ENCODE data around the gene TMEM200A. TPM values are rescaled to one million over a fixed set of nuclear protein-coding genes. Genes with fewer than 3 reads are reported as not detected.

TMEM200A gene
- total RNA-seq, 4 donors from 2014 or later, result 0.16 to 0.29 TPM; not detected in 2

GRCh38 chr6:130452336-130452735, 86.5 kb downstream of the TMEM200A start:
- intact Hi-C loops (cut with DNase I; ENCODE audit: low total_unique reads) (no loop called here), in situ Hi-C loops (cut with MboI; ENCODE audit: low sequenced_read_pairs in 4 of 4) (loop anchor here in 1 of 4 donors (25.0 kb wide), 1 partner anchor 90 kb away; the partner anchor contains the start of gene TMEM200A)
- no peak overlapping the region for H3K27ac ChIP-seq
- no peak for DNase-seq
- H3K36me3 ChIP-seq, result no peaks in the 10 kb centered on the region
- no peaks in the 10 kb centered on the region for H3K27me3 ChIP-seq
- no peaks in the 10 kb centered on the region for H3K4me1 ChIP-seq
- no peaks in the 10 kb centered on the region for H3K9me3 ChIP-seq
- no peak for ATAC-seq
- no peak for TF ChIP-seq POLR2A (IDR thresholded peaks at IDR 0.05)
- TF ChIP-seq, protein P1, sequence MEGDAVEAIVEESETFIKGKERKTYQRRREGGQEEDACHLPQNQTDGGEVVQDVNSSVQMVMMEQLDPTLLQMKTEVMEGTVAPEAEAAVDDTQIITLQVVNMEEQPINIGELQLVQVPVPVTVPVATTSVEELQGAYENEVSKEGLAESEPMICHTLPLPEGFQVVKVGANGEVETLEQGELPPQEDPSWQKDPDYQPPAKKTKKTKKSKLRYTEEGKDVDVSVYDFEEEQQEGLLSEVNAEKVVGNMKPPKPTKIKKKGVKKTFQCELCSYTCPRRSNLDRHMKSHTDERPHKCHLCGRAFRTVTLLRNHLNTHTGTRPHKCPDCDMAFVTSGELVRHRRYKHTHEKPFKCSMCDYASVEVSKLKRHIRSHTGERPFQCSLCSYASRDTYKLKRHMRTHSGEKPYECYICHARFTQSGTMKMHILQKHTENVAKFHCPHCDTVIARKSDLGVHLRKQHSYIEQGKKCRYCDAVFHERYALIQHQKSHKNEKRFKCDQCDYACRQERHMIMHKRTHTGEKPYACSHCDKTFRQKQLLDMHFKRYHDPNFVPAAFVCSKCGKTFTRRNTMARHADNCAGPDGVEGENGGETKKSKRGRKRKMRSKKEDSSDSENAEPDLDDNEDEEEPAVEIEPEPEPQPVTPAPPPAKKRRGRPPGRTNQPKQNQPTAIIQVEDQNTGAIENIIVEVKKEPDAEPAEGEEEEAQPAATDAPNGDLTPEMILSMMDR (IDR thresholded peaks at IDR 0.05 in 4 of 5, conservative IDR thresholded peaks at IDR 0.05 in 1 of 5), result no peak
- no peak overlapping the region for H3K4me3 ChIP-seq

DNA sequence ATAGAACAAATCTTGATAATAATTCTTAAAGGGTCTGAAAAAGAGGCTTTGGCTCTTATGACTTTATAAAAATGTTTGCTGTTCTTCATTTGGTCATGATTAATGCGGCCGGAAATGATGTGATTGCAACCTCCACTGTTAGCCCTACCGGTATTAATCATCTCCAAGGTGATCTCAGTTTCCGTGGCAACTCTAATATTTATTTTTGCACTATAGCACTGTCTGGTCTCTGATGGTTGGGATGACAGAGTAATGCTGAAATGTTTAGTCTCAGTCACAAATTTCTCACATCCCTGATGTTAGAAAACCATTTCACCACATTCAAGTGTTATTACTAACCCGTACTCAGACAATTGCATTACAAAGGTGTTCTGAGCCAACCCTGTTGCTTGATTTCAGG, 87.4 kb downstream of the TMEM200A start:
- Histone ChIP-seq H3K9me3 (no peaks in the 10 kb centered on the region), H3K27ac (no peak overlapping the region), H3K27me3 (no peaks in the 10 kb centered on the region), H3K4me3 (no peak overlapping the region), H3K4me1 (no peaks in the 10 kb centered on the region), H3K36me3 (no peaks in the 10 kb centered on the region)
- DNase-seq (no peak), ATAC-seq (no peak)
- intact Hi-C loops (cut with DNase I; ENCODE audit: low total_unique reads), result no loop called here
- TF ChIP-seq, protein P1 (IDR thresholded peaks at IDR 0.05 in 4 of 5, conservative IDR thresholded peaks at IDR 0.05 in 1 of 5), result no peak
- no peak for TF ChIP-seq POLR2A (IDR thresholded peaks at IDR 0.05)
- in situ Hi-C loops (cut with MboI; ENCODE audit: low sequenced_read_pairs in 4 of 4), result loop anchor here in 1 of 4 donors (25.0 kb wide), 1 partner anchor 91 kb away; the partner anchor contains the start of gene TMEM200A

- H3K9me3 ChIP-seq, result no peaks in the 10 kb centered on the region
- DNase-seq (no peak), ATAC-seq (no peak)
- no peaks in the 10 kb centered on the region for H3K27me3 ChIP-seq
- no peak overlapping the region for H3K27ac ChIP-seq
- H3K36me3 ChIP-seq, result no peaks in the 10 kb centered on the region
- H3K4me3 ChIP-seq, result no peak overlapping the region
- intact Hi-C loops (cut with DNase I; ENCODE audit: low total_unique reads), result no loop called here
- no peaks in the 10 kb centered on the region for H3K4me1 ChIP-seq
- TF ChIP-seq POLR2A (IDR thresholded peaks at IDR 0.05), result no peak
- TF ChIP-seq, protein P1 (IDR thresholded peaks at IDR 0.05 in 4 of 5, conservative IDR thresholded peaks at IDR 0.05 in 1 of 5), result no peak
- in situ Hi-C loops (cut with MboI; ENCODE audit: low sequenced_read_pairs in 4 of 4), result loop anchor here in 1 of 4 donors (25.0 kb wide), 1 partner anchor 95 kb away; the partner anchor contains the start of gene TMEM200A
These were observed 91.8 kb downstream of the TMEM200A start for GRCh38 chr6:130457605-130458004.

- H3K4me3 ChIP-seq, result no peak overlapping the region
- intact Hi-C loops (cut with DNase I; ENCODE audit: low total_unique reads), result no loop called here
- no peaks in the 10 kb centered on the region for H3K9me3 ChIP-seq
- H3K27me3 ChIP-seq, result no peaks in the 10 kb centered on the region
- H3K36me3 ChIP-seq, result no peaks in the 10 kb centered on the region
- no peak for TF ChIP-seq POLR2A (IDR thresholded peaks at IDR 0.05)
- TF ChIP-seq, protein P1 (IDR thresholded peaks at IDR 0.05 in 4 of 5, conservative IDR thresholded peaks at IDR 0.05 in 1 of 5), result no peak
- no peaks in the 10 kb centered on the region for H3K4me1 ChIP-seq
- in situ Hi-C loops (cut with MboI; ENCODE audit: low sequenced_read_pairs in 4 of 4), result loop anchor here in 1 of 4 donors (25.0 kb wide), 1 partner anchor 97 kb away; the partner anchor contains the start of gene TMEM200A
- ATAC-seq, result no peak
- no peak for DNase-seq
- no peak overlapping the region for H3K27ac ChIP-seq
These were observed 93.5 kb downstream of the TMEM200A start for GRCh38 chr6:130459316-130459715.

GRCh38 chr6:130460934-130461333, 95.1 kb downstream of the TMEM200A start:
- no peak for TF ChIP-seq POLR2A (IDR thresholded peaks at IDR 0.05)
- TF ChIP-seq, protein P1 (IDR thresholded peaks at IDR 0.05 in 4 of 5, conservative IDR thresholded peaks at IDR 0.05 in 1 of 5), result no peak
- Histone ChIP-seq H3K9me3 (no peaks in the 10 kb centered on the region), H3K27ac (no peak overlapping the region), H3K4me3 (no peak overlapping the region), H3K4me1 (no peaks in the 10 kb centered on the region), H3K27me3 (no peaks in the 10 kb centered on the region), H3K36me3 (no peaks in the 10 kb centered on the region)
- in situ Hi-C loops (cut with MboI; ENCODE audit: low sequenced_read_pairs in 4 of 4), result loop anchor here in 1 of 4 donors (25.0 kb wide), 1 partner anchor 99 kb away; the partner anchor contains the start of gene TMEM200A
- ATAC-seq (no peak), DNase-seq (no peak)
- intact Hi-C loops (cut with DNase I; ENCODE audit: low total_unique reads), result no loop called here
